ENCODE measurements around the gene GRK2. TPM values are rescaled to one million over a fixed set of nuclear protein-coding genes. Genes with fewer than 3 reads are reported as not detected.

Gene GRK2
- total RNA-seq, 1 donor from 2014 or later, result 52.2 TPM

GRCh38 chr11:67313125-67313890 lies 47.0 kb downstream of the GRK2 start:
- Mint-ChIP-seq H3K9me3 (ENCODE audit: unreplicated experiment) (peaks cover 5% of the 10 kb centered on the region), H3K4me3 (ENCODE audit: unreplicated experiment) (no peak overlapping the region), H3K36me3 (ENCODE audit: unreplicated experiment) (no peaks in the 10 kb centered on the region), H3K27me3 (ENCODE audit: unreplicated experiment) (peaks cover 3% of the 10 kb centered on the region), H3K27ac (ENCODE audit: unreplicated experiment) (no peak overlapping the region), H3K4me1 (ENCODE audit: low read depth, unreplicated experiment) (no peaks in the 10 kb centered on the region)
- no peak for DNase-seq
- no peak for TF ChIP-seq CTCF (IDR thresholded peaks at IDR 0.05; ENCODE audit: partially characterized antibody, unreplicated experiment)

DNA sequence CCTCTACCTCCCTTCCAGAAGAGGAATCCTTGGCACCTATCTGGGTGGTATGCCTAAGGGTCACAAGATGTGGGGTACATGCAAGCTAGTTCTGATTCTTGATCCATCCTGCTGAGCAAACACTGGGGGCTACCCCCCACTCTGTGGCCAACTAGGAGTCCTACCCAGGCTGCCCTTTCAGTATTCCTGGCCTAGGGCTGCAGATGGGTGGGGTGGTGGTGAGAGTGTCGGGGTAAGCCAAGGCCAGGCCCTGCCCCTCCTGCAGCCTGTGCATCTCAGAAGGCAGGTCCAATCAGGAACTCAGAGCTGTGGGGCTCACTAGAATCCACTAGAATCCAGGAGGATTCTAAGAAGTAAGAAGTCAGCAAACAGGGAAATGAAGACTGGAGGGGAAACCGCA lies 47.9 kb downstream of the GRK2 start:
- H3K27me3 Mint-ChIP-seq (ENCODE audit: unreplicated experiment), result peaks cover 3% of the 10 kb centered on the region
- H3K4me1 Mint-ChIP-seq (ENCODE audit: low read depth, unreplicated experiment), result no peaks in the 10 kb centered on the region
- H3K36me3 Mint-ChIP-seq (ENCODE audit: unreplicated experiment), result no peaks in the 10 kb centered on the region
- H3K9me3 Mint-ChIP-seq (ENCODE audit: unreplicated experiment), result peaks cover 5% of the 10 kb centered on the region
- no peak for DNase-seq
- no peak overlapping the region for H3K27ac Mint-ChIP-seq (ENCODE audit: unreplicated experiment)
- no peak for TF ChIP-seq CTCF (IDR thresholded peaks at IDR 0.05; ENCODE audit: partially characterized antibody, unreplicated experiment)
- H3K4me3 Mint-ChIP-seq (ENCODE audit: unreplicated experiment), result no peak overlapping the region

DNA sequence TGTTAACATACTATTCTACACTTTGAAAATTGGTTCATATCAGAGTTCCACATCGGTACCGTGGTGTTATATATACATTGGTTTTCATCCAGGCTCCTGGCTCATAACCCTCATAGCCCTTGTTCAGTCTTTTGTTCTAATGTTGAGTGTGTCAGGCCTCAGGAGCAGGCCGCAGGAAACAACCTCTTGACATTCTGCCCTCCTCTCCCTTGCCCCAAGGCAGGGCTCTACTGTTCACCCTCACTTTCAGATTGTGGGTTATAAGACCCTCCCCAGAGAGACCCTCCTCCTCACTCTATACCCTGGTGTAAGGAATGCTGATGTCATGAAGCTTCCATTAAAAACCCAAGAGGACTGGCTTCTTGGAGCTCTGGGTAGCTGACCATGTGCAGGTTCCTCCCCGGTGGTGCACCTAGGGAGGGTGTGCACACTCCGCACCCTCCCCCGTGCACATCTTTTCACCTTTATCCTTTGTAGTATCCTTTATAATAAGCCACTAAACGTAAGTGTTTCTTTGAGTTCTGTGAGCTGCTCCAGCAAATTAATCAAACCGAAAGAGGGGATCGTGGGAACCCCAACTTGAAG lies 49.1 kb downstream of the GRK2 start:
- Mint-ChIP-seq H3K27me3 (ENCODE audit: unreplicated experiment) (peaks cover 3% of the 10 kb centered on the region), H3K9me3 (ENCODE audit: unreplicated experiment) (peaks cover 3% of the 10 kb centered on the region), H3K27ac (ENCODE audit: unreplicated experiment) (no peak overlapping the region), H3K4me1 (ENCODE audit: low read depth, unreplicated experiment) (no peaks in the 10 kb centered on the region), H3K36me3 (ENCODE audit: unreplicated experiment) (no peaks in the 10 kb centered on the region), H3K4me3 (ENCODE audit: unreplicated experiment) (no peak overlapping the region)
- no peak for TF ChIP-seq CTCF (IDR thresholded peaks at IDR 0.05; ENCODE audit: partially characterized antibody, unreplicated experiment)
- DNase-seq, result no peak

DNA sequence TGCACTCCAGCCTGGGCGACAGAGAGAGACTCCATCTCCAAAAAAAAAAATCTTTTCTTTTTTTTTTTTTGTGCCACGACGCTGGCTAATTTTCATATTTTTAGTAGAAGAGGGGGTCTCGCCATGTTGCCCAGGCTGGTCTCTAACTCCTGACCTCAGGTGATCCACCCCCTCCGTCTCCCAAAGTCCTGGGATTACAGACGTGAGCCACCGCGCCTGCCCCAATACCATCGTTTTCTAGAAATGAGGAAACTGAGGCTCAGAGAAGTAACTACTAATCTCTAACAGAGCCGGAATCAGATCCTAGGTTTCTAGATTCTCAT lies 50.6 kb downstream of the GRK2 start:
- peak overlapping the region; percentile 68 for H3K27ac Mint-ChIP-seq (ENCODE audit: unreplicated experiment)
- H3K9me3 Mint-ChIP-seq (ENCODE audit: unreplicated experiment), result peaks cover 3% of the 10 kb centered on the region
- H3K4me3 Mint-ChIP-seq (ENCODE audit: unreplicated experiment), result peak overlapping the region; percentile 99
- DNase-seq, result no peak
- no peaks in the 10 kb centered on the region for H3K4me1 Mint-ChIP-seq (ENCODE audit: low read depth, unreplicated experiment)
- H3K27me3 Mint-ChIP-seq (ENCODE audit: unreplicated experiment), result peaks cover 3% of the 10 kb centered on the region
- H3K36me3 Mint-ChIP-seq (ENCODE audit: unreplicated experiment), result no peaks in the 10 kb centered on the region
- no peak for TF ChIP-seq CTCF (IDR thresholded peaks at IDR 0.05; ENCODE audit: partially characterized antibody, unreplicated experiment)

GRCh38 chr11:67317205-67317887 lies 51.1 kb downstream of the GRK2 start:
- Mint-ChIP-seq H3K4me1 (ENCODE audit: low read depth, unreplicated experiment) (no peaks in the 10 kb centered on the region), H3K36me3 (ENCODE audit: unreplicated experiment) (no peaks in the 10 kb centered on the region), H3K4me3 (ENCODE audit: unreplicated experiment) (peak overlapping the region; percentile 99), H3K27ac (ENCODE audit: unreplicated experiment) (peak overlapping the region; percentile 94), H3K9me3 (ENCODE audit: unreplicated experiment) (peaks cover 3% of the 10 kb centered on the region), H3K27me3 (ENCODE audit: unreplicated experiment) (peaks cover 3% of the 10 kb centered on the region)
- DNase-seq, result peak; percentile 97
- peak; percentile 81 for TF ChIP-seq CTCF (IDR thresholded peaks at IDR 0.05; ENCODE audit: partially characterized antibody, unreplicated experiment)
